ENCODE data around the gene KMT2C.

KMT2C gene

GRCh38 chr7:152105205-152105604 lies 330.6 kb downstream of the KMT2C start:
- DNase-seq (ENCODE audit: low read depth) = no peak

- no peak for DNase-seq (ENCODE audit: low read depth)
Observed at GRCh38 chr7:152103691-152104090, 332.1 kb downstream of the KMT2C start.

- no peak for DNase-seq (ENCODE audit: low read depth)
Observed at GRCh38 chr7:152103066-152103465, 332.7 kb downstream of the KMT2C start.

GRCh38 chr7:152097330-152097729 lies 338.5 kb downstream of the KMT2C start:
- DNase-seq (ENCODE audit: low read depth) = no peak

- no peak for DNase-seq (ENCODE audit: low read depth)
Observed at GRCh38 chr7:152095771-152096170, 340.0 kb downstream of the KMT2C start.

GRCh38 chr7:152093717-152094116 lies 342.1 kb downstream of the KMT2C start:
- no peak for DNase-seq (ENCODE audit: low read depth)

- no peak for DNase-seq (ENCODE audit: low read depth)
Observed at GRCh38 chr7:152090747-152091146, 345.1 kb downstream of the KMT2C start.

GRCh38 chr7:152089183-152089582 lies 346.6 kb downstream of the KMT2C start:
- DNase-seq (ENCODE audit: low read depth) = no peak

- DNase-seq (ENCODE audit: low read depth) = no peak
Observed at GRCh38 chr7:152086513-152086912, 349.3 kb downstream of the KMT2C start.

GRCh38 chr7:152085131-152085530 lies 350.7 kb downstream of the KMT2C start:
- no peak for DNase-seq (ENCODE audit: low read depth)
